Hepatic stellate cell (primary cell): ENCODE results near the gene ERLEC1.
"Not testable (repeated sequence)": the region's sequence is repeated elsewhere in the genome, so short reads cannot be mapped to it uniquely, and the experiment has no call there.

Experiments used
- DNase-seq: peaks from one replicate; pipeline ENCODE4 v3.0.0; 2011; ENCODE audit warnings: low spot score

The ERLEC1 gene

DNA sequence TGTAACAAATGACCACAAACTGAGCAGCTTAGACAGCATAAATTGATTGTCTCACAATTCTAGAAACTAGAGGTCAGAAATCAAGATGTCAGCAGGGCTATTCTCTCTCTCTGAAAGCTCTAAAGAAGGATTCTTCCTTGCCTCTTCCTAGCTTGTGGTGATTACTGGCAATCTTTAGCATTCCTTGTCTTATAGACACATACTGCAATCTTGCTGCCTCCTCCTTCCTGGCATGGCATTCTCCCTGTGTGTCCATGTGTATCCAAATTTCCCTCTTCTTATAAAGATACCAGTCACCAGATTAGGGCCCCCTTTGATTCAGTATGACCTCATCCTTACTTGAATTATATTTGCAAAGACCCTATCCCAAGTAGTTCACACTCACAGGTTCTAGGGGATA lies 2.4 kb upstream of the ERLEC1 start:
- DNase-seq, result no peak

DNA sequence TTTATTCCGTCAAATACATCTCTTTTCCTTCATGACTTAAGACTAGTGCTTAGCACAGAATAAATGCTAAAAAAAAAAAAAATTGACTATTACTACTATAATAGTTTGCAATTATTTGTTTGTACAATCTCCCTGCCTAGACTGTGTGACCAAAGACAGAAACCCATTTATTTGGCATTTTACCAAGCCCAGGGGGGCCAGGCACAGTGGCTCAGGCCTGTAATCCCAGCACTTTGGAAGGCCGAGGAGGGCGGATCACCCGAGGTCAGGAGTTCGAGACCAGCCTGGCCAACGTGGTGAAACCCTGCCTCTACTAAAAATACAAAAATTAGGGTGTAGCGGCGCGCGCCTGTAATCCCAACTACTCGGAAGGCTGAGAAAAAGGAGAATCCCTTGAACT lies 1.5 kb upstream of the ERLEC1 start:
- DNase-seq, result no peak

- no peak for DNase-seq
These were observed 516 bp upstream of the ERLEC1 start for GRCh38 chr2:53786352-53786704.

GRCh38 chr2:53787614-53788289 lies 908 bp downstream of the ERLEC1 start:
- no peak for DNase-seq

GRCh38 chr2:53793261-53793660 lies 6.4 kb downstream of the ERLEC1 start:
- DNase-seq, result no peak

- DNase-seq, result no peak
These were observed 7.0 kb downstream of the ERLEC1 start for GRCh38 chr2:53793821-53794220.

DNA sequence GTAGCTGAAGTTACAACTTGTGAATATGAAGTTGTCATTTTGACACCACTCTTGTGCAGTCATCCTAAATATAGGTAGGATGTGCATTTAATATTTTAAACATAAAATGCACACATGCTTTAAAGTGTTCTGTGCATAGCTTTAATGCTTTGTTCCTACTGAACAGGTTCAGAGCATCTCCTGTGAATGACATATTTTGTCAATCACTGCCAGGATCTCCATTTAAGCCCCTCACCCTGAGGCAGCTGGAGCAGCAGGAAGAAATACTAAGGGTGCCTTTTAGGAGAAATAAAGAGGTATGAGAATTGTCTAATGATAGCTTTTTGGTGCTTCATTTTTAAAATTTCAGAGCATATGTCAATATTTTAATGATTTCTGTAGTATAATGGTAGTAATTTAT lies 14.7 kb downstream of the ERLEC1 start:
- no peak for DNase-seq

- DNase-seq, result no peak
These were observed 15.8 kb downstream of the ERLEC1 start for GRCh38 chr2:53802617-53803151.

GRCh38 chr2:53811601-53812000 lies 24.8 kb downstream of the ERLEC1 start:
- DNase-seq, result no peak

DNA sequence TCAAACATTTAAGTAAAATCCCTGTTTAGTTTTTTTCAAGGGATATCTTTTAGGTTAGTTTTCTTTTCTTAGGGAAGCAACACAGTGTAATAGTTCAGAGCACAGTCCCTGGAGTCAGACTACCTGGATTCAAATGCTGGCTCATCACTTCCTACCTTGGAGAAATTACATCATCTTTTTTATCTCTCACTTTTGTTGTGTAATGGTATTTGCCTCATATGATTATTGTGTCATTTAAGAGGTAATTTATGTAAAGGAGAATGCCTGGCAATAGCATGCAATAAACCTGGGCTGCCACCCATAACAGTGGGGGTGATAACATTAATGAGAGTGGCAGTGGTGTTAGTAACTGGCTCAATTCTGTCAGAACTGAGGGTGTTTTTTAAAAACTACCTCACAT lies 26.3 kb downstream of the ERLEC1 start:
- DNase-seq, result no peak

GRCh38 chr2:53818854-53819435 lies 32.1 kb downstream of the ERLEC1 start:
- DNase-seq, result no peak

DNA sequence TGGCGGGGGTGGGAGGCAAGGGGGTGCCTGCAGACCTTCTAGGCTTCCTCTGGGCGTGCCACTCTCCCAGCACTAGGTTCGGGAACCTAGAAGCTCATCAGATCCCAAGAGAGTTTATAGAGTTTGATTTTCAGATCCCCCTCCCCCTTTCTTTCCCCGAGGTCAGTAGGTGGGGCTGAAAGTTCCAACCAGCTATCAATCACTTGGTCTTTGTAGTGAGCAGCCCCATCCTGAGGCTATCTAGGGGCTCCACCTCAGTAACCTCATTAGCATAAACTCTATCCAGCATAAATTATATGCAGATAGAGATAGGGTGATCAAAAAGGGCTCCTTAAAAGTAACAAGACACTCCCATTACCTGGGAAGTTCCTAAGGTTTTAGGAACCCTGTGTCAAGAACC lies 32.8 kb downstream of the ERLEC1 start:
- no peak for DNase-seq

DNA sequence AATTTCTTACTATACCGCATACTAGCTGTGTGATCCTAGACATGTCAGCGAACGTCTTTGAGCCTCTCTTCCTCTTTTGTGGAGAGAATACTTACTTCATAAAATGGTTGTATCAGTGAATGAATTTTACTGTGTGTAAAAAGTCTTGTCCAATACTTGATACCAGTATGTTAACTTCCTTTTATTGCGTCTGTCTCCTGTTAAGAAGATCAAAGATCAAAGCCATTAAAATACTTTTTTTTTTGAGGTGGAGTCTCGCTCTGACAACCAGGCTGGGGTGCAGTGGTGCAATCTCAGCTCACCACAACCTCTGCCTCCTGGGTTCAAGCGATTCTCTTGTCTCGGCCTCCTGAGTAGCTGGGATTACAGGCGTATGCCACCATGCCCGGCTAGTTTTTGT lies 33.2 kb downstream of the ERLEC1 start:
- no peak for DNase-seq

GRCh38 chr2:53820711-53821110 lies 33.9 kb downstream of the ERLEC1 start:
- DNase-seq, result no peak

DNA sequence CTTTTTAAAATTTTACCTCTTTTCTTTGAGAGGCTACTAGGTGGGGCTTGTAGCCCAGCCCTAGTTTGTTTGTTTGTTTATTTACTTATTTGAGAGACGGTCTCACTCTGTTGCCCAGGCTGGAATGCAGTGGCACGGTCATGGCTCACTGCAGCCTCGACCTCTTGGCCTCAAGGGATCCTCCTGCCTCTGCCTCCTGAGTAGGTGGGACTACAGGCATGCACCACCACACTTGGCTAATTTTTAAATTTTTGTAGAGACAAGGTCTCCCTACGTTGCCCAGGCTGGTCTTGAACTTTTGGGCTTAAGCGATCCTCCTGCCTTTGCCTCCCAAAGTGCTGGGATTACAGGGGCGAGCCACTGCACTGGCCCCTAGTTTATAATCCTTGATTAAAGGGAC lies 35.0 kb downstream of the ERLEC1 start:
- DNase-seq, result no peak

- not testable (repeated sequence) for DNase-seq
These were observed 36.8 kb downstream of the ERLEC1 start for GRCh38 chr2:53823639-53824038.

DNA sequence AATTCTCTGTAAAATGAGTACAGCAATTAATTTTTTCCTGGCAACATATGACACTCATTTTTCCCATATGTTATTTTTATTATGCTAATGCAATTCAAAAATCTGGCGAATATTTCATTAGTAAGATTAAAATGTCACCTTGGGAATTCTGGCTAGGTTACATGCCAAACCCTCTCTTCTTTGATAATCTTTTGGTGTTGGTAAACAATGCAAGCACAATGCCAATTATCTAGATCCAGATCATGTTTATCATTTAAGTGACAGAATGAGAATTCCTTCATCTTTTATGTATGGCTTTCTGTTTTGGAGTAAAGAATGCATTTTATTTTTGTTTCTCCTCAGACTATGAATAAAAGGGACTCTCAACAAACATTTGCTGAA lies 39.2 kb downstream of the ERLEC1 start:
- DNase-seq, result no peak

GRCh38 chr2:53826587-53827397 lies 39.9 kb downstream of the ERLEC1 start:
- DNase-seq, result no peak

GRCh38 chr2:53827398-53828175 lies 40.7 kb downstream of the ERLEC1 start:
- DNase-seq, result no peak

- DNase-seq, result no peak
These were observed 41.5 kb downstream of the ERLEC1 start for GRCh38 chr2:53828331-53828730.

- DNase-seq, result no peak
These were observed 42.6 kb downstream of the ERLEC1 start for GRCh38 chr2:53829273-53829979.

DNA sequence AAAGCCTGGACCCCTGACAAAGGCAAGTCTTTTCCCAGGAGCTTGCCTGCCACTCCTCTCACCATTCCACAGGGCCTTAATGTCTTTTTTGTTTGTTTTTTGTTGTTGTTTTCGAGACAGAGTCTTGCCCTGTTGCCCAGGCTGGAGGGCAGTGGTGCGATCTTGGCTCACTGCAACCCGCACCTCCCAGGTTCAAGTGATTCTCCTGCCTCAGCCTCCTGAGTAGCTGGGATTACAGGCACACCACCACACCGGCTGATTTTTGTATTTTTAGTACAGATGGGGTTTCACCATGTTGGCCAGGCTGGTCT lies 43.1 kb downstream of the ERLEC1 start:
- DNase-seq, result not testable (repeated sequence)
